Panc1 (cell line): Measurements from ENCODE around the gene FHIT. TPM values are rescaled to one million over a fixed set of nuclear protein-coding genes. Genes with fewer than 3 reads are reported as not detected.

Experiments used
- ATAC-seq: fragments of 200-7000 bp; cut with Tn5 transposase; 2 replicates; pipeline ENCODE4 v1.9.1; 2020; ENCODE audit warnings: mild to moderate bottlenecking, moderate library complexity
- BruUV-seq: library from RNA; stranded (reverse); fragments of 400-500 nt; replicated peaks from 2 replicates; lab custom pipeline; 2021; lab: Mats Ljungman, UMichigan
- CTCF ChIA-PET: fragments of 300-600 bp; sonication (Branson Sonifier 250); formaldehyde crosslinking; loops from one replicate; lab custom pipeline; 2022; ENCODE audit warnings: antibody characterized with exemption; lab: Charles Lee
- POLR2A ChIA-PET: fragments of 300-600 bp; sonication (Branson Sonifier 250); formaldehyde crosslinking; loops from one replicate; lab custom pipeline; 2022; ENCODE audit warnings: antibody characterized with exemption; lab: Charles Lee
- DNase-seq: peaks from one replicate; pipeline ENCODE4 v3.0.0-alpha.2; 2010; ENCODE audit warnings: low read depth, low spot score
- H3K27ac ChIP-seq: 2 replicates; pipeline ENCODE4 v1.5.1; 2011; ENCODE audit warnings: mild to moderate bottlenecking, low read length, inconsistent platforms
- H3K27me3 ChIP-seq: fragments of 200-500 bp; sonication (Bioruptor generic); 2 replicates; pipeline ENCODE4 v1.6.0; 2014; ENCODE audit warnings: low read length, inconsistent platforms; ENCODE audit not compliant: control insufficient read depth, insufficient read depth
- H3K36me3 ChIP-seq: fragments of 200-500 bp; sonication (Bioruptor generic); 2 replicates; pipeline ENCODE4 v1.5.1; 2014; ENCODE audit warnings: inconsistent platforms, mild to moderate bottlenecking, low read length, moderate library complexity; ENCODE audit not compliant: control insufficient read depth, insufficient read depth
- H3K4me1 ChIP-seq: 2 replicates; pipeline ENCODE4 v1.5.1; 2011; ENCODE audit warnings: inconsistent platforms, mild to moderate bottlenecking, low read length, moderate library complexity; ENCODE audit not compliant: control insufficient read depth, insufficient read depth
- H3K4me3 ChIP-seq, 2 experiments: 2 replicates each; pipeline ENCODE4 v1.5.1; 2011 to 2012; ENCODE audit warnings: low read depth in 2 of 2, low read length in 2 of 2, mild to moderate bottlenecking in 2 of 2, inconsistent platforms in 1 of 2, moderate library complexity in 1 of 2
- H3K9me3 ChIP-seq: fragments of 200-500 bp; sonication (Bioruptor generic); 2 replicates; pipeline ENCODE4 v1.5.1; 2014; ENCODE audit warnings: low read depth, mild to moderate bottlenecking, inconsistent platforms, low read length, moderate library complexity; ENCODE audit not compliant: control insufficient read depth, insufficient read depth
- POLR2AphosphoS5 ChIP-seq: IDR thresholded peaks from 2 replicates; pipeline ENCODE4 v1.6.1; 2012; ENCODE audit warnings: mild to moderate bottlenecking, low read depth, low read length, moderate library complexity
- REST ChIP-seq, 2 experiments: IDR thresholded peaks; 2 replicates each; pipeline ENCODE4 v1.6.1; 2011 to 2012; ENCODE audit warnings: low read depth in 2 of 2, control low read depth in 1 of 2, low read length in 1 of 2, mild to moderate bottlenecking in 1 of 2, moderate library complexity in 1 of 2; ENCODE audit not compliant: insufficient read depth in 1 of 2
- SIN3A ChIP-seq: IDR thresholded peaks from 2 replicates; pipeline ENCODE4 v1.6.1; 2012; ENCODE audit warnings: low read depth, mild to moderate bottlenecking, low read length, moderate library complexity, borderline replicate concordance; ENCODE audit not compliant: insufficient read depth
- TCF7L2 ChIP-seq: IDR thresholded peaks from 2 replicates; pipeline ENCODE4 v1.6.1; 2011; ENCODE audit warnings: mild to moderate bottlenecking, low read depth, low read length, inconsistent platforms
- in situ Hi-C: cut with HindIII; loops from 2 replicates; pipeline ENCODE4 v1.10.0; 2016; ENCODE audit warnings: low sequenced_read_pairs, low pct_unique_long_range_greater_than_20kb
- intact Hi-C: fragments of 100-400 bp; cut with micrococcal nuclease; formaldehyde crosslinking; loops from one replicate; pipeline ENCODE4 v1.10.0; 2022; ENCODE audit not compliant: unreplicated experiment
- total RNA-seq: library from RNA; stranded (reverse); gene quantifications from one replicate; pipeline ENCODE4 v1.2.1, GENCODE V29; 2021; ENCODE audit not compliant: unreplicated experiment
- TF ChIP-seq, protein P1 (sequence below): fragments of 450-650 bp; IDR thresholded peaks from 2 replicates; pipeline ENCODE4 v1.5.1; 2017; ENCODE audit warnings: mild to moderate bottlenecking

Gene FHIT
- total RNA-seq, 1 experiment from 2014 or later, result 2.2 TPM

DNA sequence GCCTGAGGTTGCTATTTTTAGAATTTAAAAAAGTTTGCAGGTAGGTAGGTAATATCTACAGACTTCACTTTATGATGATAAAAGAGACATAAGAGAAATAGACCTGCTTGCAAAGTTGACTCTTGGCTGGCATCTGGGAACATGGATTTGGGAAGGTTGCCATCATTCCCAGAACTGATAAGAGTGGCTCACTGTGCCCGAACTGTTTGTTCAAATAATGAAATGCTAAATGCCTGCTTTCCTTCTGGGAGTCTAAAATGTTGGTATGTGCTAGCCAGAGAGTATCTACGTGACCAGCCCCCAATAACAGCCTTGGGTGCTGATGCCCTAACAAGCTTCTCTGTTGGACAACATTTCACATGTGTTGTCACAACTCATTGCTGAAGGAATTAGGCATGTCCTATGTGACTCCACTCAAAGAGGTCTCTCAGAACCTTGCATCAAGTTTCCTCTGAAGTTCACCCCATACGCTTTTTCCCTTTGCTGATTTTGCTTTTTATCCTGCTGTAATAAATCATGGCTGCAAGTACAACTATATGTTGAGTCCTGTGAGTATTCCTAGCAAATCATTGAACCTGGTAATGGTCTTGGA is 95.5 kb downstream of the FHIT start:
- H3K27me3 ChIP-seq, result no peaks in the 10 kb centered on the region
- no peak overlapping the region for H3K4me3 ChIP-seq
- ATAC-seq (no peak), DNase-seq (no peak)
- BruUV-seq, result no TSS peak
- no peaks in the 10 kb centered on the region for H3K4me1 ChIP-seq
- in situ Hi-C loops (no loop called here), intact Hi-C loops (no loop called here)
- TF ChIP-seq POLR2AphosphoS5 (no peak), TCF7L2 (no peak), SIN3A (no peak), REST (IDR thresholded peaks at IDR 0.05; ENCODE audit: insufficient read depth in 1 of 2, low read depth in 2 of 2, low read length in 1 of 2) (no peak)
- TF ChIP-seq, protein P1, sequence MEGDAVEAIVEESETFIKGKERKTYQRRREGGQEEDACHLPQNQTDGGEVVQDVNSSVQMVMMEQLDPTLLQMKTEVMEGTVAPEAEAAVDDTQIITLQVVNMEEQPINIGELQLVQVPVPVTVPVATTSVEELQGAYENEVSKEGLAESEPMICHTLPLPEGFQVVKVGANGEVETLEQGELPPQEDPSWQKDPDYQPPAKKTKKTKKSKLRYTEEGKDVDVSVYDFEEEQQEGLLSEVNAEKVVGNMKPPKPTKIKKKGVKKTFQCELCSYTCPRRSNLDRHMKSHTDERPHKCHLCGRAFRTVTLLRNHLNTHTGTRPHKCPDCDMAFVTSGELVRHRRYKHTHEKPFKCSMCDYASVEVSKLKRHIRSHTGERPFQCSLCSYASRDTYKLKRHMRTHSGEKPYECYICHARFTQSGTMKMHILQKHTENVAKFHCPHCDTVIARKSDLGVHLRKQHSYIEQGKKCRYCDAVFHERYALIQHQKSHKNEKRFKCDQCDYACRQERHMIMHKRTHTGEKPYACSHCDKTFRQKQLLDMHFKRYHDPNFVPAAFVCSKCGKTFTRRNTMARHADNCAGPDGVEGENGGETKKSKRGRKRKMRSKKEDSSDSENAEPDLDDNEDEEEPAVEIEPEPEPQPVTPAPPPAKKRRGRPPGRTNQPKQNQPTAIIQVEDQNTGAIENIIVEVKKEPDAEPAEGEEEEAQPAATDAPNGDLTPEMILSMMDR, result no peak
- no peak overlapping the region for H3K27ac ChIP-seq
- H3K36me3 ChIP-seq, result no peaks in the 10 kb centered on the region
- no peaks in the 10 kb centered on the region for H3K9me3 ChIP-seq
- POLR2A ChIA-PET, result no interaction called here
- CTCF ChIA-PET, result no interaction called here

DNA sequence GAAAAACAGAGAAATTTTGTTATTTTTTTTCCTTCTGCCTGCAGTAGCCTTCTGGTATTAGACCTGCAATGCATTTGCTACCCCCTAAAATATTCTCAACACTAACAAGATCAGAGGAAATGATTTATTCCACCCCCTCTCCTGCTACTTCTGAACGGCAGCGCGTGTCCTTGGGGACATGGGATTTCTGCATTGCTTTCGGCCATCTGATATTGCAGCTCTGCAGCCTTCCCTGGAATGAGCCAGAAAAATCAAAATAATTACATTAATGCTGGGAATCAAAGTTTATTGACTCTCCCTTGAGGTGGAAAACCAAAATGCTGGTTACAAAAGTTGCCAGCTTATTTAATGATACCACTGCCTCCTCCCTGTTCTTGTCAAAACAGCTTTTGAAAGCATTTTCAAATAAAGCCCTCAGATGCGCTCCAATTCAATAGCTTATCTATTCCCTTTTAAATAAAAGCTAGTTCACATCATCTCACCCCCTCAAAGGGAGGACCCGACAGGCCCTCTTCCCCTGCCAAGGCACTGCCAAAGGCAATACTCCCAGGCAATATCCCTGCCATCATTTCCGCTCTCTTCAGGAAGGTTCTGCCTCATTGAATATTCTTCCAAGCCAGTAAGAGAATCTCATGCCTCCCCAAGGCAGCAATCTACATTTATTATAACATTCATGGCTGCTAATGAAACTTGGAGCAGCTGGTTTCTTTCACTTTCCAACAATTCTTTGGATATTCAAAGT is 96.6 kb downstream of the FHIT start:
- H3K4me3 ChIP-seq, result no peak overlapping the region
- no TSS peak for BruUV-seq
- TF ChIP-seq POLR2AphosphoS5 (no peak), SIN3A (no peak), TCF7L2 (no peak), REST (IDR thresholded peaks at IDR 0.05; ENCODE audit: insufficient read depth in 1 of 2, low read depth in 2 of 2, low read length in 1 of 2) (no peak)
- TF ChIP-seq, protein P1, result no peak
- intact Hi-C loops, result no loop called here
- H3K36me3 ChIP-seq, result no peaks in the 10 kb centered on the region
- H3K9me3 ChIP-seq, result no peaks in the 10 kb centered on the region
- H3K4me1 ChIP-seq, result no peaks in the 10 kb centered on the region
- no peak overlapping the region for H3K27ac ChIP-seq
- in situ Hi-C loops, result no loop called here
- no peak for ATAC-seq
- POLR2A ChIA-PET, result no interaction called here
- DNase-seq, result no peak
- H3K27me3 ChIP-seq, result no peaks in the 10 kb centered on the region
- CTCF ChIA-PET, result no interaction called here
